Measurements from ENCODE around the gene OR13C8. TPM values are rescaled to one million over a fixed set of nuclear protein-coding genes. Genes with fewer than 3 reads are reported as not detected.

The OR13C8 gene
- polyA plus RNA-seq (2012; ENCODE audit: insufficient read length, low read depth), result not detected

GRCh38 chr9:104568868-104569267 lies at the start of gene OR13C8:
Gene OR13C8 (plus strand): TSS chr9:104569168. CDS start chr9:104569168, 0 bp downstream.
- TF ChIP-seq SIN3A (IDR thresholded peaks at IDR 0.05; ENCODE audit: borderline replicate concordance, insufficient read depth, low read length) (no peak), FOXP2 (optimal IDR thresholded peaks at IDR 0.05; ENCODE audit: borderline replicate concordance, extremely low read depth, extremely low read length, insufficient read depth) (no peak), TAF1 (IDR thresholded peaks at IDR 0.05; ENCODE audit: borderline replicate concordance, insufficient read depth, low read length) (no peak), POLR2AphosphoS5 (IDR thresholded peaks at IDR 0.05; ENCODE audit: low read depth, low read length) (no peak), REST (IDR thresholded peaks at IDR 0.05; ENCODE audit: insufficient read depth in 1 of 2, low read depth in 2 of 2, low read length in 2 of 2) (no peak)

- TF ChIP-seq SIN3A (IDR thresholded peaks at IDR 0.05; ENCODE audit: borderline replicate concordance, insufficient read depth, low read length), result no peak
- no peak for TF ChIP-seq TAF1 (IDR thresholded peaks at IDR 0.05; ENCODE audit: borderline replicate concordance, insufficient read depth, low read length)
- no peak for TF ChIP-seq POLR2AphosphoS5 (IDR thresholded peaks at IDR 0.05; ENCODE audit: low read depth, low read length)
- no peak for TF ChIP-seq REST (IDR thresholded peaks at IDR 0.05; ENCODE audit: insufficient read depth in 1 of 2, low read depth in 2 of 2, low read length in 2 of 2)
Observed at GRCh38 chr9:104527109-104527508, 41.9 kb upstream of the OR13C8 start, which contains the start of gene OR13C4. Gene OR13C4 (minus strand): TSS chr9:104527209. CDS start chr9:104527209, 0 bp downstream.

- TF ChIP-seq POLR2AphosphoS5 (IDR thresholded peaks at IDR 0.05; ENCODE audit: low read depth, low read length) (no peak), FOXP2 (optimal IDR thresholded peaks at IDR 0.05; ENCODE audit: borderline replicate concordance, extremely low read depth, extremely low read length, insufficient read depth) (no peak), REST (IDR thresholded peaks at IDR 0.05; ENCODE audit: insufficient read depth in 1 of 2, low read depth in 2 of 2, low read length in 2 of 2) (no peak), SIN3A (IDR thresholded peaks at IDR 0.05; ENCODE audit: borderline replicate concordance, insufficient read depth, low read length) (no peak), TAF1 (IDR thresholded peaks at IDR 0.05; ENCODE audit: borderline replicate concordance, insufficient read depth, low read length) (no peak)
Observed at GRCh38 chr9:104536756-104537155, 32.2 kb upstream of the OR13C8 start, which contains the start of gene OR13C3. Gene OR13C3 (minus strand): TSS chr9:104536856. CDS start chr9:104536723, 133 bp downstream.

GRCh38 chr9:104539275-104539674 lies 29.7 kb upstream of the OR13C8 start:
- TF ChIP-seq POLR2AphosphoS5 (IDR thresholded peaks at IDR 0.05; ENCODE audit: low read depth, low read length) (no peak), TAF1 (IDR thresholded peaks at IDR 0.05; ENCODE audit: borderline replicate concordance, insufficient read depth, low read length) (no peak), REST (IDR thresholded peaks at IDR 0.05; ENCODE audit: insufficient read depth in 1 of 2, low read depth in 2 of 2, low read length in 2 of 2) (no peak), FOXP2 (optimal IDR thresholded peaks at IDR 0.05; ENCODE audit: borderline replicate concordance, extremely low read depth, extremely low read length, insufficient read depth) (no peak), SIN3A (IDR thresholded peaks at IDR 0.05; ENCODE audit: borderline replicate concordance, insufficient read depth, low read length) (no peak)

- TF ChIP-seq POLR2AphosphoS5 (IDR thresholded peaks at IDR 0.05; ENCODE audit: low read depth, low read length), result no peak
- no peak for TF ChIP-seq TAF1 (IDR thresholded peaks at IDR 0.05; ENCODE audit: borderline replicate concordance, insufficient read depth, low read length)
- no peak for TF ChIP-seq SIN3A (IDR thresholded peaks at IDR 0.05; ENCODE audit: borderline replicate concordance, insufficient read depth, low read length)
- no peak for TF ChIP-seq REST (IDR thresholded peaks at IDR 0.05; ENCODE audit: insufficient read depth in 1 of 2, low read depth in 2 of 2, low read length in 2 of 2)
- no peak for TF ChIP-seq FOXP2 (optimal IDR thresholded peaks at IDR 0.05; ENCODE audit: borderline replicate concordance, extremely low read depth, extremely low read length, insufficient read depth)
Observed at GRCh38 chr9:104544644-104545043, 24.3 kb upstream of the OR13C8 start.
